ENCODE data around the gene TMSB15C. TPM values are rescaled to one million over a fixed set of nuclear protein-coding genes. Genes with fewer than 3 reads are reported as not detected.

TMSB15C gene
- polyA plus RNA-seq, 1 donor (not counting 4 experiments of a cell fraction or from before 2014, with no cell fraction given) = 1.5 TPM

- dilution Hi-C loops (cut with MboI; ENCODE audit: extremely low pct_ligation_motif_present, low sequenced_read_pairs) = no loop called here
- no peak for FAIRE-seq
- no peaks in the 10 kb centered on the region for H4K20me1 ChIP-seq (ENCODE audit: control insufficient read depth, extremely low read depth, insufficient read depth, low read length)
Observed at GRCh38 chrX:104085477-104085876, 9.4 kb upstream of the TMSB15C start.

DNA sequence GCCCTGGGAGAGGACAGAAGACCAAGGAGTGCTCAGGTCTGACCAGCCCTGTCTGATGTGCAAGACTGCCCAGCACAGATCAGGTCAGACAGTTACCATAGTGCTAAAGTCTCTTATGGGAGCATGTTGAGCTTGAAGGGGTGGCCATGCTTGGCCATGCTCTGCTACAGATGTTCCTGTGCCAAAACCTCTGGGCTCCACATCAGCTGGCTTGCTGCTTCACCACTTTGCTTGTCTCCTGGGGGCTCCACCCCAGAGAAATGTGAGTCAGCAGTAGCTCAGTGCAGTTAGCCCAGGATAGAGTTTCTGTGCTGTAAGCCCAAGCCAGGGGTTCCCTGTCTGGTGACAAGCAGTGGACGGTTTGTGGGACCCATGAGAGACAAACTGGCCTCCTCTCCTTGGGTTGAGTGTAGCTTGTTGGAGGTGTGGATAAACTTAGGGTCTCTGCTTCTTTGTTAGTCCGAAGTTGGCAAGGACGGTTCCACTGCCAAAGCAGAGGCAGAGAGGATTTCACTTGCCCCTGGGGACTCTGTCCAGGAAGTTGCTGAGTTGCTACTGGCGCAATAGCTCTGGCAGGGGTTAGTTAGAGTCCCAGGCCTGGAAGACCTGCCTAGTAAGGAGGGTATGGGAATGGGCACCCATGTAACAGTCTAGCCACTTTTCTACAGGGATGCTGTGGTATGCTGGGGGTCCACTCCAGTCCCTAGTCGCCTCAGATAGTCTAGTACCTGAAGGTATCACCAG lies 8.7 kb upstream of the TMSB15C start:
- dilution Hi-C loops (cut with MboI; ENCODE audit: extremely low pct_ligation_motif_present, low sequenced_read_pairs) = no loop called here
- Histone ChIP-seq H2AFZ (ENCODE audit: control insufficient read depth, low read length) (no peak overlapping the region), H3K36me3 (ENCODE audit: control insufficient read depth in 2 of 2, extremely low read depth in 1 of 2, insufficient read depth in 2 of 2, low read length in 2 of 2) (no peaks in the 10 kb centered on the region), H4K20me1 (ENCODE audit: control insufficient read depth, extremely low read depth, insufficient read depth, low read length) (no peaks in the 10 kb centered on the region), H3K27me3 (ENCODE audit: control insufficient read depth, extremely low read depth, insufficient read depth, low read length) (no peaks in the 10 kb centered on the region), H3K9me1 (ENCODE audit: control insufficient read depth, extremely low read depth, insufficient read depth, low read length) (no peaks in the 10 kb centered on the region), H3K79me2 (ENCODE audit: control insufficient read depth, insufficient read depth, low read length) (no peaks in the 10 kb centered on the region), H3K4me2 (ENCODE audit: control insufficient read depth, extremely low read depth, insufficient read depth, low read depth, low read length) (no peak overlapping the region), H3K27ac (ENCODE audit: control insufficient read depth, insufficient read depth, low read length) (no peak overlapping the region), H3K9me3 (ENCODE audit: control insufficient read depth, low read depth, low read length) (no peaks in the 10 kb centered on the region), H3K4me1 (ENCODE audit: control insufficient read depth, extremely low read depth, insufficient read depth, low read length) (no peaks in the 10 kb centered on the region), H3K9ac (ENCODE audit: control insufficient read depth, extremely low read depth, insufficient read depth, low read length) (no peak overlapping the region), H3K4me3 (ENCODE audit: control insufficient read depth in 2 of 3, extremely low read depth in 1 of 3, insufficient read depth in 2 of 3, low read depth in 1 of 3, low read length in 3 of 3) (no peak overlapping the region)
- FAIRE-seq = no peak
- no peak for TF ChIP-seq CTCF (optimal IDR thresholded peaks at IDR 0.05 in 1 of 3, IDR thresholded peaks at IDR 0.05 in 1 of 3, conservative IDR thresholded peaks at IDR 0.05 in 1 of 3; ENCODE audit: extremely low read depth in 1 of 3, insufficient read depth in 2 of 3, low read length in 3 of 3)
- TF ChIP-seq EZH2 (IDR thresholded peaks at IDR 0.05; ENCODE audit: low read length) = no peak
- no peak for DNase-seq (ENCODE audit: low read depth, low spot score)

More at GRCh38 chrX:104085477-104085876, 9.4 kb upstream of the TMSB15C start:
- Histone ChIP-seq H3K79me2 (ENCODE audit: control insufficient read depth, insufficient read depth, low read length) (no peaks in the 10 kb centered on the region), H2AFZ (ENCODE audit: control insufficient read depth, low read length) (no peak overlapping the region), H3K9ac (ENCODE audit: control insufficient read depth, extremely low read depth, insufficient read depth, low read length) (no peak overlapping the region), H3K27ac (ENCODE audit: control insufficient read depth, insufficient read depth, low read length) (no peak overlapping the region), H3K9me1 (ENCODE audit: control insufficient read depth, extremely low read depth, insufficient read depth, low read length) (no peaks in the 10 kb centered on the region), H3K9me3 (ENCODE audit: control insufficient read depth, low read depth, low read length) (no peaks in the 10 kb centered on the region), H3K27me3 (ENCODE audit: control insufficient read depth, extremely low read depth, insufficient read depth, low read length) (no peaks in the 10 kb centered on the region), H3K4me1 (ENCODE audit: control insufficient read depth, extremely low read depth, insufficient read depth, low read length) (no peaks in the 10 kb centered on the region), H3K36me3 (ENCODE audit: control insufficient read depth in 2 of 2, extremely low read depth in 1 of 2, insufficient read depth in 2 of 2, low read length in 2 of 2) (no peaks in the 10 kb centered on the region), H3K4me3 (ENCODE audit: control insufficient read depth in 2 of 3, extremely low read depth in 1 of 3, insufficient read depth in 2 of 3, low read depth in 1 of 3, low read length in 3 of 3) (no peak overlapping the region), H3K4me2 (ENCODE audit: control insufficient read depth, extremely low read depth, insufficient read depth, low read depth, low read length) (no peak overlapping the region)
- TF ChIP-seq EZH2 (IDR thresholded peaks at IDR 0.05; ENCODE audit: low read length) (no peak), CTCF (optimal IDR thresholded peaks at IDR 0.05 in 1 of 3, IDR thresholded peaks at IDR 0.05 in 1 of 3, conservative IDR thresholded peaks at IDR 0.05 in 1 of 3; ENCODE audit: extremely low read depth in 1 of 3, insufficient read depth in 2 of 3, low read length in 3 of 3) (no peak)
- no peak for DNase-seq (ENCODE audit: low read depth, low spot score)
